ENCODE results near the gene EPX. TPM values are rescaled to one million over a fixed set of nuclear protein-coding genes. Genes with fewer than 3 reads are reported as not detected.

Gene EPX
- total RNA-seq, 1 experiment from 2014 or later, result not detected

GRCh38 chr17:58147930-58148434, 44.5 kb upstream of the EPX start, which contains the start of gene OR4D1:
Gene OR4D1 (plus strand): TSS chr17:58148384. CDS start chr17:58155154, 6,770 bp downstream.
- no peaks in the 10 kb centered on the region for H3F3A ChIP-seq (ENCODE audit: low read length, unreplicated experiment)
- H3K9me3 ChIP-seq (ENCODE audit: low read length), result peaks cover 23% of the 10 kb centered on the region
- H3K36me3 ChIP-seq (ENCODE audit: low read depth, low read length), result 0 out of 2 replicates have a peak, but pooled peaks cover 3% of the 10 kb centered on the region
- no peak within 1 kb of the TSS for H2AFZ ChIP-seq (ENCODE audit: low read length)
- CTCF ChIA-PET, result no interaction called here
- H3K79me2 ChIP-seq (ENCODE audit: low read length), result no peaks in the 10 kb centered on the region
- POLR2A ChIA-PET (ENCODE audit: unreplicated experiment), result no interaction called here
- no peak within 1 kb of the TSS for H3K4me3 ChIP-seq (ENCODE audit: low read length)
- TF ChIP-seq, protein P1, sequence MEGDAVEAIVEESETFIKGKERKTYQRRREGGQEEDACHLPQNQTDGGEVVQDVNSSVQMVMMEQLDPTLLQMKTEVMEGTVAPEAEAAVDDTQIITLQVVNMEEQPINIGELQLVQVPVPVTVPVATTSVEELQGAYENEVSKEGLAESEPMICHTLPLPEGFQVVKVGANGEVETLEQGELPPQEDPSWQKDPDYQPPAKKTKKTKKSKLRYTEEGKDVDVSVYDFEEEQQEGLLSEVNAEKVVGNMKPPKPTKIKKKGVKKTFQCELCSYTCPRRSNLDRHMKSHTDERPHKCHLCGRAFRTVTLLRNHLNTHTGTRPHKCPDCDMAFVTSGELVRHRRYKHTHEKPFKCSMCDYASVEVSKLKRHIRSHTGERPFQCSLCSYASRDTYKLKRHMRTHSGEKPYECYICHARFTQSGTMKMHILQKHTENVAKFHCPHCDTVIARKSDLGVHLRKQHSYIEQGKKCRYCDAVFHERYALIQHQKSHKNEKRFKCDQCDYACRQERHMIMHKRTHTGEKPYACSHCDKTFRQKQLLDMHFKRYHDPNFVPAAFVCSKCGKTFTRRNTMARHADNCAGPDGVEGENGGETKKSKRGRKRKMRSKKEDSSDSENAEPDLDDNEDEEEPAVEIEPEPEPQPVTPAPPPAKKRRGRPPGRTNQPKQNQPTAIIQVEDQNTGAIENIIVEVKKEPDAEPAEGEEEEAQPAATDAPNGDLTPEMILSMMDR (conservative IDR thresholded peaks at IDR 0.05; ENCODE audit: low read depth, low read length), result no peak
- TF ChIP-seq EZH2 (IDR thresholded peaks at IDR 0.05; ENCODE audit: low read length, unreplicated experiment), result no peak
- no peak for TF ChIP-seq EZH2phosphoT487 (IDR thresholded peaks at IDR 0.05; ENCODE audit: borderline replicate concordance, low read length)
- H3K9me2 ChIP-seq (replicated peaks; ENCODE audit: low read length), result no peaks in the 10 kb centered on the region
- no peak for ATAC-seq
- H3K27me3 ChIP-seq (ENCODE audit: low read length), result peaks cover 85% of the 10 kb centered on the region
- H3K4me1 ChIP-seq (ENCODE audit: insufficient read depth, low read length), result no peaks in the 10 kb centered on the region
- BruUV-seq (replicated peaks), result no TSS peak
- intact Hi-C loops (cut with micrococcal nuclease), result no loop called here
- no peak within 1 kb of the TSS for H3K9ac ChIP-seq (ENCODE audit: low read length)
- no peak for DNase-seq
- H4K20me1 ChIP-seq (ENCODE audit: low read length), result no peaks in the 10 kb centered on the region
- no peak within 1 kb of the TSS for H3K4me2 ChIP-seq (ENCODE audit: low read length)
- no peak within 1 kb of the TSS for H3K27ac ChIP-seq (ENCODE audit: low read length)

GRCh38 chr17:58148609-58149008, 43.9 kb upstream of the EPX start:
- H3K36me3 ChIP-seq (ENCODE audit: low read depth, low read length), result 0 out of 2 replicates have a peak, but pooled peaks cover 3% of the 10 kb centered on the region
- CTCF ChIA-PET, result no interaction called here
- H2AFZ ChIP-seq (ENCODE audit: low read length), result no peak overlapping the region
- H3K4me2 ChIP-seq (ENCODE audit: low read length), result no peak overlapping the region
- H4K20me1 ChIP-seq (ENCODE audit: low read length), result no peaks in the 10 kb centered on the region
- H3K79me2 ChIP-seq (ENCODE audit: low read length), result no peaks in the 10 kb centered on the region
- H3K4me1 ChIP-seq (ENCODE audit: insufficient read depth, low read length), result no peaks in the 10 kb centered on the region
- BruUV-seq (replicated peaks), result no TSS peak
- no peaks in the 10 kb centered on the region for H3F3A ChIP-seq (ENCODE audit: low read length, unreplicated experiment)
- DNase-seq, result no peak
- peaks cover 23% of the 10 kb centered on the region for H3K9me3 ChIP-seq (ENCODE audit: low read length)
- H3K27ac ChIP-seq (ENCODE audit: low read length), result no peak overlapping the region
- POLR2A ChIA-PET (ENCODE audit: unreplicated experiment), result no interaction called here
- TF ChIP-seq EZH2phosphoT487 (IDR thresholded peaks at IDR 0.05; ENCODE audit: borderline replicate concordance, low read length) (no peak), EZH2 (IDR thresholded peaks at IDR 0.05; ENCODE audit: low read length, unreplicated experiment) (no peak)
- TF ChIP-seq, protein P1 (conservative IDR thresholded peaks at IDR 0.05; ENCODE audit: low read depth, low read length), result no peak
- H3K27me3 ChIP-seq (ENCODE audit: low read length), result peaks cover 92% of the 10 kb centered on the region
- intact Hi-C loops (cut with micrococcal nuclease), result no loop called here
- no peak overlapping the region for H3K4me3 ChIP-seq (ENCODE audit: low read length)
- ATAC-seq, result no peak
- H3K9ac ChIP-seq (ENCODE audit: low read length), result no peak overlapping the region
- no peaks in the 10 kb centered on the region for H3K9me2 ChIP-seq (replicated peaks; ENCODE audit: low read length)

DNA sequence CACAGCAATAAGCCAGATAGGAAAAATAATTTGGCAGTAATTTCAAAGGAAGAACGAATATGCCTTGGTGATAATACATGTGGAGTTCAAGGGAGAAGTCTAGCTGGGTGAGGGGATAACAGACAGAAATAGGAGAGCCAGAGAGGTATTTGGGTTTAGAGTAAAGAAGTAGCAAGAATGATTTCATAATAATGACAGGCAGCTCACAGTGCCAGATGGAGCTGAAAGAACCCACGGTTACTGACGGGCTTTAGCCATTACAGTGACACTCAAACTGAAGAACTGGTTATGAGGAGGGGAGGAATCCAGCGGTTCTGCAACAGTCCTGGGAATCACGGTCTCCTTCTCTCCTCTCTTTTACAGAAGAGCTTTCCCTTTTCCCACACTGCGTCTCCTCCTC, 42.1 kb upstream of the EPX start:
- no peak overlapping the region for H3K9ac ChIP-seq (ENCODE audit: low read length)
- peaks cover 7% of the 10 kb centered on the region for H3K9me3 ChIP-seq (ENCODE audit: low read length)
- TF ChIP-seq, protein P1 (conservative IDR thresholded peaks at IDR 0.05; ENCODE audit: low read depth, low read length), result no peak
- TF ChIP-seq EZH2 (IDR thresholded peaks at IDR 0.05; ENCODE audit: low read length, unreplicated experiment) (peak; percentile 25), EZH2phosphoT487 (IDR thresholded peaks at IDR 0.05; ENCODE audit: borderline replicate concordance, low read length) (no peak)
- no peak overlapping the region for H3K4me2 ChIP-seq (ENCODE audit: low read length)
- DNase-seq (no peak), ATAC-seq (no peak)
- no peaks in the 10 kb centered on the region for H3K36me3 ChIP-seq (ENCODE audit: low read depth, low read length)
- no peak overlapping the region for H3K27ac ChIP-seq (ENCODE audit: low read length)
- intact Hi-C loops (cut with micrococcal nuclease), result no loop called here
- no peaks in the 10 kb centered on the region for H3K4me1 ChIP-seq (ENCODE audit: insufficient read depth, low read length)
- no peaks in the 10 kb centered on the region for H4K20me1 ChIP-seq (ENCODE audit: low read length)
- peaks cover 94% of the 10 kb centered on the region for H3K27me3 ChIP-seq (ENCODE audit: low read length)
- POLR2A ChIA-PET (ENCODE audit: unreplicated experiment), result no interaction called here
- CTCF ChIA-PET, result no interaction called here
- no peaks in the 10 kb centered on the region for H3F3A ChIP-seq (ENCODE audit: low read length, unreplicated experiment)
- H3K9me2 ChIP-seq (replicated peaks; ENCODE audit: low read length), result no peaks in the 10 kb centered on the region
- H3K4me3 ChIP-seq (ENCODE audit: low read length), result no peak overlapping the region
- H2AFZ ChIP-seq (ENCODE audit: low read length), result no peak overlapping the region
- H3K79me2 ChIP-seq (ENCODE audit: low read length), result no peaks in the 10 kb centered on the region
- BruUV-seq (replicated peaks), result no TSS peak
